Smooth muscle cell (in vitro differentiated cells): ENCODE results near the gene TMEM26. TPM values are rescaled to one million over a fixed set of nuclear protein-coding genes. Genes with fewer than 3 reads are reported as not detected.

Experiments used
- DNase-seq: peaks from one replicate; lab custom pipeline; 2025; ENCODE audit not compliant: unreplicated experiment; lab: John Stamatoyannopoulos, UW
- H2AFZ ChIP-seq: fragments of 200-600 bp; sonication (generic); 2 replicates; pipeline ENCODE4 v1.6.0; 2016; ENCODE audit warnings: antibody characterized with exemption, low read depth, mild to moderate bottlenecking
- H3F3A ChIP-seq: fragments of 200-600 bp; sonication (generic); 2 replicates; pipeline ENCODE4 v1.6.0; 2017; ENCODE audit warnings: antibody characterized with exemption, low read depth
- H3K27ac ChIP-seq: fragments of 200-600 bp; sonication (generic); 2 replicates; pipeline ENCODE4 v1.5.1; 2016; ENCODE audit warnings: low read depth, mild to moderate bottlenecking
- H3K27me3 ChIP-seq: fragments of 200-600 bp; sonication (generic); 2 replicates; pipeline ENCODE4 v1.6.1; 2016; ENCODE audit warnings: low read depth, mild to moderate bottlenecking
- H3K36me3 ChIP-seq: fragments of 200-600 bp; sonication (generic); 2 replicates; pipeline ENCODE4 v1.5.1; 2016; ENCODE audit warnings: low read depth
- H3K4me1 ChIP-seq: fragments of 200-600 bp; sonication (generic); 2 replicates; pipeline ENCODE4 v1.5.1; 2016; ENCODE audit warnings: low read depth
- H3K4me2 ChIP-seq: fragments of 200-600 bp; sonication (generic); 2 replicates; pipeline ENCODE4 v1.6.0; 2016; ENCODE audit warnings: mild to moderate bottlenecking
- H3K4me3 ChIP-seq: fragments of 200-600 bp; sonication (generic); 2 replicates; pipeline ENCODE4 v1.5.1; 2016; ENCODE audit warnings: mild to moderate bottlenecking
- H3K79me2 ChIP-seq: fragments of 200-600 bp; sonication (generic); 2 replicates; pipeline ENCODE4 v1.6.0; 2016; ENCODE audit warnings: low read depth, mild to moderate bottlenecking
- H3K9ac ChIP-seq: fragments of 200-600 bp; sonication (generic); 2 replicates; pipeline ENCODE4 v1.6.0; 2016; ENCODE audit warnings: low read depth
- H3K9me3 ChIP-seq: fragments of 200-600 bp; sonication (generic); replicated peaks from 2 replicates; pipeline ENCODE4 v1.5.1; 2016; ENCODE audit warnings: low read depth
- H4K20me1 ChIP-seq: fragments of 200-600 bp; sonication (generic); 2 replicates; pipeline ENCODE4 v1.6.0; 2016; ENCODE audit warnings: low read depth
- WGBS: methylation state at CpG from one replicate; pipeline ENCODE4 v1.1.7; 2016; ENCODE audit warnings: low lambda C conversion rate; 5-methylcytosine and 5-hydroxymethylcytosine counted together
- polyA plus RNA-seq: library from polyadenylated mRNA; unstranded; fragments of >200 nt; fragmentation: Nextera tagmentation; extraction: Ambion mirVana; gene quantifications from 2 replicates; pipeline ENCODE4 v1.2.1, GENCODE V29; 2016
- total RNA-seq: library from RNA; depleted of rRNA; stranded (reverse); fragments of >200 nt; gene quantifications from 2 replicates; pipeline ENCODE4 v1.2.3, GENCODE V29; 2014
- TF ChIP-seq, protein P1 (sequence below): fragments of 200-600 bp; sonication (generic); IDR thresholded peaks from 2 replicates; pipeline ENCODE4 v1.5.1; 2017; ENCODE audit warnings: borderline replicate concordance, mild to moderate bottlenecking, antibody characterized with exemption; ENCODE audit not compliant: insufficient read depth, poor library complexity, severe bottlenecking

Gene TMEM26
- total and polyA plus RNA-seq, 2 experiments from 2014 or later: not detected

DNA sequence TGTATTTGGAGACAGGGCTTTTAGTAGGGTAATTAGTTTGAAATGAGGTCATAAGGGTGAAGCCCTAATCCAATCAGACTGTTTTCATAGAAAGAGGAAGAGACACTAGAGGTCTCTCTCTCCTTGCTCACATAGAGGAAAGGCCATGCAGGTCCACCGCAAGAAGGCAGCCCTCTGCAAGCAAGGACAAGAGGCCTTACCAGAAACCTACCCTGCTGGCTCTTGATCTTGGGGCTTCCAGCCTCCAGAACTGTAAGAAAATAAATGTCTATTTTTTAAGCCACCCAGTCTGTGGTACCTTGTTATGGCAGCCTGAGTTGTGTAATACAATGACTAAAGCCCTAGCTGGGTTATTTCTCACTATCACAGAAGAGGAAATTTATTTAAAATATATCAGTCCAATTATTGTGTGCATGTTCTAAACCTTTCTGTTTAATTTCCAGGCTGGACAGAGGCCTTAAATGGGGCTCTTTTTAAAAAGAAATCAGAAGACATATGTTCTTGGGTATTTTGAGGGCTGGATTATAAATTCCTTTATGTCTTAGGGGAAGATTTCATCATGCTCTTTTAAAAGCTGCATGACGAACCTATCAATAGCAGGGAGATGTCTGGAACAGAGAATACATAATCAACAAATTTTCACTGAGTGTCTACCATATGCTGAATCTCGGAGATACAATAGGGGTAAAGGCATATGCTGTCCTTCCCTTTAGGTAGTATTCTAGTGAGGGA lies 12.9 kb upstream of the TMEM26 start:
- Histone ChIP-seq H2AFZ (no peak overlapping the region), H3K9ac (no peak overlapping the region), H3K4me3 (no peak overlapping the region), H4K20me1 (no peaks in the 10 kb centered on the region), H3K36me3 (no peaks in the 10 kb centered on the region), H3K4me1 (no peaks in the 10 kb centered on the region), H3K27ac (no peak overlapping the region), H3K79me2 (no peaks in the 10 kb centered on the region), H3K9me3 (no peaks in the 10 kb centered on the region), H3F3A (no peaks in the 10 kb centered on the region), H3K27me3 (no peaks in the 10 kb centered on the region), H3K4me2 (no peak overlapping the region)
- DNase-seq: no peak
- WGBS: 76% methylated on average over 3 of the region's 3 CpGs
- TF ChIP-seq, protein P1, sequence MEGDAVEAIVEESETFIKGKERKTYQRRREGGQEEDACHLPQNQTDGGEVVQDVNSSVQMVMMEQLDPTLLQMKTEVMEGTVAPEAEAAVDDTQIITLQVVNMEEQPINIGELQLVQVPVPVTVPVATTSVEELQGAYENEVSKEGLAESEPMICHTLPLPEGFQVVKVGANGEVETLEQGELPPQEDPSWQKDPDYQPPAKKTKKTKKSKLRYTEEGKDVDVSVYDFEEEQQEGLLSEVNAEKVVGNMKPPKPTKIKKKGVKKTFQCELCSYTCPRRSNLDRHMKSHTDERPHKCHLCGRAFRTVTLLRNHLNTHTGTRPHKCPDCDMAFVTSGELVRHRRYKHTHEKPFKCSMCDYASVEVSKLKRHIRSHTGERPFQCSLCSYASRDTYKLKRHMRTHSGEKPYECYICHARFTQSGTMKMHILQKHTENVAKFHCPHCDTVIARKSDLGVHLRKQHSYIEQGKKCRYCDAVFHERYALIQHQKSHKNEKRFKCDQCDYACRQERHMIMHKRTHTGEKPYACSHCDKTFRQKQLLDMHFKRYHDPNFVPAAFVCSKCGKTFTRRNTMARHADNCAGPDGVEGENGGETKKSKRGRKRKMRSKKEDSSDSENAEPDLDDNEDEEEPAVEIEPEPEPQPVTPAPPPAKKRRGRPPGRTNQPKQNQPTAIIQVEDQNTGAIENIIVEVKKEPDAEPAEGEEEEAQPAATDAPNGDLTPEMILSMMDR: no peak

DNA sequence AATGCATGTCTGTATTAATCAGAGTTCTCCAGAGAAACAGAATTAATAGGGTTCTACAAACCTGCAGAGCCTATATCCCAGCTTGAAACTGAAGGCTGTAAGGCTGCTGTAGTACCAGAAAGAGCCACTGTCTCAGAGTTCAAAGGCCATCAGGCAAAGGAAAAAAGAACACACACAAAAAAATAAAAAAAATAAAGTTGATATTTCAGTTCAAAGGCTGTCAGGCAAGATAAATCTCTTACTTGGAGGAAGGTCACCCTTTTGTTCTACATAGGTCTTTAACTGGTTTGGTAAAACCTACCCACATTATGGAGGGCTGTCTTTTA lies 12.0 kb upstream of the TMEM26 start:
- Histone ChIP-seq H3F3A (no peaks in the 10 kb centered on the region), H3K9ac (no peak overlapping the region), H3K9me3 (no peaks in the 10 kb centered on the region), H3K27me3 (no peaks in the 10 kb centered on the region), H4K20me1 (no peaks in the 10 kb centered on the region), H3K4me1 (no peaks in the 10 kb centered on the region), H2AFZ (no peak overlapping the region), H3K27ac (no peak overlapping the region), H3K79me2 (no peaks in the 10 kb centered on the region), H3K36me3 (no peaks in the 10 kb centered on the region), H3K4me2 (no peak overlapping the region), H3K4me3 (no peak overlapping the region)
- TF ChIP-seq, protein P1: no peak
- DNase-seq: no peak

DNA sequence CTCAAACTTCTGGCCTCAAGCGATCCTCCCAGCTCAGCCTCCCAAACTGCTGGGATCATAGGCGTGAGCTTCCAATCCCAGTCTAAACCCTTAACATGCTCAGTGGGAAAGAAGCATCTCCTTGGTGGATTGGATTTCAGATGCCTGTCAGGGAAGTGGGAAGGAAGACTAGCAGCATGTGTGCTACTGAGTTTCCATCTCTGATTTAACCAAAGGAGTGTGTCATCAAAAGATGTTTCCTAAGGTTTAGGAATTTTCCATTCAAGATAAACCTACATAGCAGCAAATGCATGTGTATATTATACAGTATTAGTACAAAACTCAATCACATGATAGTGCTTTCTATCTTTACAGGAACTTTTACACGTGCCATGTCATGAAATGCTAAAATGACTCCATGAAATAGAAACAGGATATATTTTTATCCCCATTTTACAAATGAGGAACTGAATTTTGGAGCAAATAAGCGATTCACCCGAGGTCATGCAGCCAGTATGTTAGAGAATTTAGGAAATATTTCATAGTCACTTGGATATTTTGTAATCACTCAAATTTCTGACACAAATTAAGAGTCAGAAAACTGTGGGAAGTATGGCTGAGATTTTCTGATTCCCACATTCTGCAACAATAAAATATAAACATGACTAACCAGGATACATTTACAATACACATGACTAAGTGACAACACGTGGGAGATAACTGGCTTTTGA lies 11.4 kb upstream of the TMEM26 start:
- no peak for DNase-seq
- no peaks in the 10 kb centered on the region for H3K36me3 ChIP-seq
- no peak overlapping the region for H3K4me2 ChIP-seq

More for the DNA sequence above, 11.4 kb upstream of the TMEM26 start:
- Histone ChIP-seq H3K4me1 (no peaks in the 10 kb centered on the region), H3K27ac (peak overlapping the region; percentile 4), H3K4me3 (no peak overlapping the region), H2AFZ (no peak overlapping the region), H3F3A (no peaks in the 10 kb centered on the region), H3K9ac (no peak overlapping the region), H4K20me1 (no peaks in the 10 kb centered on the region), H3K9me3 (no peaks in the 10 kb centered on the region), H3K27me3 (no peaks in the 10 kb centered on the region), H3K79me2 (no peaks in the 10 kb centered on the region)
- TF ChIP-seq, protein P1: no peak
- 73% methylated on average over 6 of the region's 6 CpGs for WGBS
